Ecto neural progenitor cell (in vitro differentiated cells): Measurements from ENCODE around the gene FOXO4.
"Not testable (repeated sequence)": the region's sequence is repeated elsewhere in the genome, so short reads cannot be mapped to it uniquely, and the experiment has no call there.

Experiments used
- DNase-seq: peaks from one replicate; pipeline ENCODE4 v3.0.0-alpha.2; 2018; ENCODE audit warnings: low spot score

The FOXO4 gene, protein sequence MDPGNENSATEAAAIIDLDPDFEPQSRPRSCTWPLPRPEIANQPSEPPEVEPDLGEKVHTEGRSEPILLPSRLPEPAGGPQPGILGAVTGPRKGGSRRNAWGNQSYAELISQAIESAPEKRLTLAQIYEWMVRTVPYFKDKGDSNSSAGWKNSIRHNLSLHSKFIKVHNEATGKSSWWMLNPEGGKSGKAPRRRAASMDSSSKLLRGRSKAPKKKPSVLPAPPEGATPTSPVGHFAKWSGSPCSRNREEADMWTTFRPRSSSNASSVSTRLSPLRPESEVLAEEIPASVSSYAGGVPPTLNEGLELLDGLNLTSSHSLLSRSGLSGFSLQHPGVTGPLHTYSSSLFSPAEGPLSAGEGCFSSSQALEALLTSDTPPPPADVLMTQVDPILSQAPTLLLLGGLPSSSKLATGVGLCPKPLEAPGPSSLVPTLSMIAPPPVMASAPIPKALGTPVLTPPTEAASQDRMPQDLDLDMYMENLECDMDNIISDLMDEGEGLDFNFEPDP

DNA sequence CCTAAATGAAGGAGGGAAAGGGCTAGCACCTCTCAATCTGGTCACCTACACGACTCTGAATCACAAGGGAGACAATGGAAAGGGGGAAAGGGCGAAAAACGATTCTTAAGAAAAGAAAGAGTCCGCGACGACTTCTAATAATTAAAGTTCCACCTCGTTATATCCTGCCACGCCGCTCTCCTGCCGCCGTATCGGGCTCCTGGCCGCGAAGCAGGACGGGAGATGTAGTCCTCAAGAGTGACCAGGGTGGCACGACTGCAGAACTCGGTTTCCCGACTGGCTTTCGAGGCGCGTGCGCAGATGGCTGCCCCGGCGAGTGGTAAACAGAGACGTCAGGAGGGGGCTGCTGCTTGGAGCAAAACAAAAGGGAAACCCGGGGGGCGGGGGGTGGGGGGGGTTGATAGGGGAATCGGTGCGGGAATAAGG is at the start of gene FOXO4:
TSS of gene FOXO4 (plus strand) at position 297 of the 426 bp plus-strand sequence. CDS start 678 bp downstream, outside the sequence.
- peak; percentile 89 for DNase-seq

DNA sequence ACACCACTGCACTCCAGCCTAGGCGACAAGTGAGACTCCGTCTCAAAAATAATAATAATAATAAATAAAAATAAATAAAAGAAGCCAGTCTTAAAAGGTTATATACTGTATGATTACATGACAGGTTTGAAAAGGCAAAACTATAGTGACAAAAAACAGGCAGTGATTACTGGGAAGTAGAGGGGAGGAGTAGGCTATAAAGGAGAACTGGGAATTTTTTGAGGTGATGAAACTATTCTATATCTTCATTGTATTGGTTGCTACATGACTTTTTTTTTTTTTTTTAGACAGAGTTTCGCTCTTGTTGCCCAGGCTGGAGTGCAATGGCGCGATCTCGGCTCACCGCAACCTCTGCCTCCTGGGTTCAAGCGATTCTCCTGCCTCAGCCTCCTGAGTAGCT is 47.8 kb upstream of the FOXO4 start:
- not testable (repeated sequence) for DNase-seq

DNA sequence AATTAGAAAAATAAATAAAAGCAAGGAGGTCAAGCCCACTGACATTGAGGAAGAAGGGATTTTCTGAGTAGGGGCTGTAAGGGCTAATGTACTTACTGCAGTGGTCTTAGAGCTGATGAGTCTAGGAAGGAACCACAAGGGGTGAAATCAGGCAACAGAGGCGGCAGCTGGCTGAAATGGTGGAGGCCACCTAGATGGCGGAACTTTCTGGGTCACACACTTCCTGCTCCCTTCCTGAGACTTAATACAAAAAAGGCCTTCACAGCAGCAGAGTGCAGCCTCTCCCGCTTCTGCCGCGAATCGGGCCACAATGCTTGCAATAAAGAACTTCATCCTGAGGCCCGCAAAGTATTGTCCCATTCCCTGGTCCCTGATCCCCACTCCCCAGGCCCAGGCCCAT is 42.9 kb upstream of the FOXO4 start:
- DNase-seq, result no peak

- peak; percentile 82 for DNase-seq
Measured at GRCh38 chrX:71053217-71053621, 42.4 kb upstream of the FOXO4 start.

GRCh38 chrX:71056867-71057266 is 38.8 kb upstream of the FOXO4 start:
- no peak for DNase-seq

DNA sequence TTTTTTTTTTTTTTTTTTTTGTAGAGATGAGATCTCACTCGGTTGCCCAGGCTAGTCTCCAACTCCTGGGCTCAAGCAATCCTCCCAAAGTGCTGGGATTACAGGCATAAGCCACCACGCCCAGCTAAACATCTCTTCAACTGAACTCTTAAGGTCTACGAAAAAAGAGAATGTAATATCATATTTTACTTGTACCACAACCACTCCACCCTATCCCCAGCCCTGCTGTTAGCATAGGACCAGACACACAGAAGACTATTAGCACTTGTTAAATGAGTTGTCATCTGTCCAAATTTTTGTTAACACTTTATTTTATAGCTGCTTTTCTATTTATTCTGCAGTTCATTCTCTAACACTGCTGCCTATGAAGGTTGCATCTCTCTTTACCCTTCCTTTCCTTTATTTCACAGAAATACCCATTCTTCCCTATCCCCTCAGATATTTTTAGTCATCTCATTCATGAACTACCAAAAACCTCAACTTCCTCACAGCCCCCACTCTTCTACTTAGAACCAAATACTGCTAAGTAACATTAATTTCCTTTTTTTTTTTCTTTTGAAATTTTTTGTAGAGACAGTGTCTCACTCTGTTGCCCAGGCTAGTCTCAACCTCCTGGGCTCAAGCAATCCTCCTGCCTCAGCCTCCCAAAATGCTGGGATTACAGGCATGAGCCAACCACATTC is 37.7 kb upstream of the FOXO4 start:
- DNase-seq, result no peak

GRCh38 chrX:71060127-71060526 is 35.5 kb upstream of the FOXO4 start:
- no peak for DNase-seq

DNA sequence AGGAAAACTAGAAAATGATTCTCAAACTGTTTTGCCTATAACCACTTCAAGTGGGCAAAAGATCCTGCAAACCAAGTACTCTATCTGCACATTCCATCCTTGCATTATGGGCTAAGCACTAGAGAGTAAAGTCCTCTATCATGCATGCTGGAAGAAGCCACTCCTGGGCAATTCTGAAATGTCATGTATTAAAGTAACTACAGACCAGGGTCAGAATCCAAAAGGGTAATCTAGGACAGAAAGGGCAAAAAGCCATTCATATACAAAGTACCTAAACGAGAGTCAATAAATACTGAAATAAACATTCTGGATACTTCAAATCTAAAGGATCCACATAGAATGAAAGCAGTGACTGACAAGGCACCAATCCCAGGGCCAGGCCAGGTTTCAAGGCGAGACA is 28.6 kb upstream of the FOXO4 start:
- DNase-seq, result no peak

GRCh38 chrX:71067712-71068043 is 28.0 kb upstream of the FOXO4 start:
- DNase-seq, result no peak

GRCh38 chrX:71068044-71068918 is 27.4 kb upstream of the FOXO4 start, which contains the start of gene SNX12:
Gene SNX12, minus strand, starts transcription at chrX:71068334. Its CDS starts 28 bp downstream, at chrX:71068306.
- peak; percentile 91 for DNase-seq

GRCh38 chrX:71070531-71070930 is 25.1 kb upstream of the FOXO4 start:
- no peak for DNase-seq

DNA sequence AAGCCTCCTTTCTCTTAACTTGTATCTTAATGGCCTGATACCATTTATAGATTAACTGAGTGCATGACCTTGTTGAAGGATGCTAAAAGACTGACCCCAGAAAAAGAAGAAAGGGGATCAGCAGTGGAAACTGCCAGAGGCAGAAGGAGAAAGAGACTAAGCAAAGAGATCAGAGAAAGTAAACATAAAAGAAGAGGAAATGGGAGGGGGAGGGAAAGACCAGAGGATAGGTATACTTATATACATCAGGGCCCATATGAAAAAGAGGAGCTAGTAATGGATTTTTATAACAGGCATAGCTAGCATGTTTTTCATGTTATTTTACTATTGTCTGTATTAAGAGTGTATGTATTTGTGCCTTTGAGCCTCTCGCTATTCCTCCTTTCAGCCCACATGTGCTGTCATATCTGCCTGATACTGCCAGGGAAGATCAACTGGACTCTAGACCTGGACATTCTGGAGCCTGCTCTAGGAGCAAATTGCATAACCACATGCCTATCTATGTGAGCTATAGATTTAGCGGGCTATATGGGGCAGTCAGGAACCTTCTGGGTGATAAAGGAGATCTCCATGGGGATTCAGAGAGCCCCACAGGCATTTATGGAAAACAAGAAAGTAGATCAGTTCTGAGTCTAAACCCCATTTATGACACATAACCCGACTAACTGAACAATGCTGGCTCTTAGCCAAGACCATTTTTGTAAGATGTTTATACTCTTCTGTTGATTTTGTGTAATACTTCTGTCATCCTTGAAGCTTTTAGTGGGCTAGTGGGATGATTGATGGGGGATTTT is 14.1 kb upstream of the FOXO4 start:
- DNase-seq, result no peak

- no peak for DNase-seq
Measured at GRCh38 chrX:71082124-71082647, 13.5 kb upstream of the FOXO4 start.

- DNase-seq, result no peak
Measured at GRCh38 chrX:71082822-71083221, 12.8 kb upstream of the FOXO4 start.

DNA sequence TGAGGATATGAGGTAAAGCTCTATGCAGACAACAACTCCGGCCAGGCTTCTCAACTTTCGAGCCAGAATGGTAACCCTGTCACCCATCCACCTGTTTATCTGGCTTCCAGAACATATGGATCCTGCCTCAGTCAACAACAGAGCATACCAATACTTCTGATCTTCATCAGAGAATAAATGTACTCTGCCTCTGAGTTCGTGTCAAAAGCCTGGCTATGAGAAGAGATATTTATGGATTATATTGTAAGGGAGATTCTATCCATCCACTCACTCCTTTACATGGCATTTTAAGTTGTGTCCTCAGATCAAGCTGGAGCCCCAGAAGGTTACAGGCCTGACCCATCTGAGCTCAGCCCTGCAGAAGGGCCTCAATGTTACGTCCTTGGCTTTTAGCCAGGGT is 9.8 kb upstream of the FOXO4 start:
- DNase-seq, result no peak

DNA sequence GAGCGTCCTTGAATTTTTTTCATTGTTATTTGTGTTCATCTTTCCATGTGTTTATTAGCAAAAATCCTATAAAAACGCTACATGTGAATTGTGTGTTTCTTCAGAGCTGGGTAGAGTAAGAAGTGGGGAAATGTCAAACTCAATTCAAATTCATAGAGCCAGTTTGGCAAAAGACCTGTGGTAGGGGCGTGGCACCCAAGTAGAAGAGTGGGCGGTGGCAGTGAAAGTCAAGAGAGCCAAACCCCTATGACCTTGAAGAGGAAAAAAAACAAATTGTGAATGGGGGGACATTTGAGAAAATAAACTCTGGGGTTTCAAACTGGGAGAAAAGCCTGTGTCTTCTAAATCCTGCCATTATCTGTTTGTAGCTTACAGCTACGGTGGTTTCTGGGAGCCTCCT is 4.4 kb upstream of the FOXO4 start:
- no peak for DNase-seq

DNA sequence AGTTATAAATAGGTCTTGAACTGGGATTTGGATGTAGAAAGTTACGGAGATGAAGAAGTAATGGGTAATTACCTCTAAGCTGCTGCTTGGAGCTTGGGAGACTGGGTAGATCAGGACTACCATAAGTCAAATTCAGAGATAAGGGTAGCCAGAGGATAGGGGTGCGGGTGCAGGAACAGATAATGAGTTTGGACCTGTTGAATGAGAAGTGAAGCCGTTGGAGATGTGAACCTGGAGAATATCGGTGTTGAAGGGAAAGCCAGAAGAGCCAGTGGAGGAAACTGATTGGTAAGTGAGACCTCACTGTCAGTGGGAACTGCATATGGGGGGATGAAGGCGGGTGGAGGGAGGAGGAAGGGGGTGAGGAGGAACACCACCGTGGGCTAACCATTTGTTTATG is 618 bp upstream of the FOXO4 start:
- no peak for DNase-seq

GRCh38 chrX:71095981-71096759 is 519 bp downstream of the FOXO4 start:
- DNase-seq, result peak; percentile 51

DNA sequence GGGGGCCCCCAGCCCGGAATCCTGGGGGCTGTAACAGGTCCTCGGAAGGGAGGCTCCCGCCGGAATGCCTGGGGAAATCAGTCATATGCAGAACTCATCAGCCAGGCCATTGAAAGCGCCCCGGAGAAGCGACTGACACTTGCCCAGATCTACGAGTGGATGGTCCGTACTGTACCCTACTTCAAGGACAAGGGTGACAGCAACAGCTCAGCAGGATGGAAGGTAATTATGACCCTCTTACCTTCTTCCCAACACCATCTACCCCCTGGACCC is 1.0 kb downstream of the FOXO4 start:
- no peak for DNase-seq

DNA sequence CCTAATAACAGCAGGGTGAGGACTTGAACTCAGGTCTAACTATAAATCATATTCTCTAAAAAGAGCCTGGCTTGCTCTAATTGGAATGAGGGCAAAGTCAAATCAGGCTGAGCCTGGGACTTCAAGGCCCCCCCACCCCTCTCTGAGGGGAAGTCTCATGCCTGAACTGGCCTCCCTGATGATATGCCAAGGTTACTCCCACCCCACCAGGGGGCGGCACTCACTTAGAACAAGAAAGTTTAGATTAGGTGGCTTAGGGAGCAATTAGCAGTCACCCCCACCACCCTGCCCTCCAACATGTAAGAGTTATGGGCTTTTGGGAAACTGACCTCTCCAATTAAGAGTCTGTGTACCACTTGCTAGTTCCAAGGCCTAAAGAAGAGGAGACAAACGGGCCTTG is 2.7 kb downstream of the FOXO4 start:
- DNase-seq, result no peak
